ENCODE measurements around the gene SLC25A45.

GRCh38 chr11:65355013-65355775, 27.3 kb downstream of the SLC25A45 start:
- TF ChIP-seq CTCF (IDR thresholded peaks at IDR 0.05) (no peak), POLR2A (IDR thresholded peaks at IDR 0.05) (no peak)

Data from uterus (tissue), 2 donors.